ENCODE results near the gene EDEM1. TPM values are rescaled to one million over a fixed set of nuclear protein-coding genes. Genes with fewer than 3 reads are reported as not detected.
"Not testable (repeated sequence)": the region's sequence is repeated elsewhere in the genome, so short reads cannot be mapped to it uniquely, and the experiment has no call there.

EDEM1 gene
- polyA plus RNA-seq, 1 of the 3 experiments (the other 2 are of a cell fraction) = 25.2 TPM

- Histone ChIP-seq H3K79me2 (ENCODE audit: insufficient read depth) (no peaks in the 10 kb centered on the region), H3K27ac (ENCODE audit: low read depth in 2 of 2, low read length in 1 of 2) (no peak overlapping the region), H3K4me3 (ENCODE audit: low read depth in 2 of 2, low read length in 1 of 2) (no peak overlapping the region), H2AFZ (ENCODE audit: low read depth) (peak overlapping the region; percentile 13; the same call in 1 of the 2 replicates), H3F3A (replicated peaks; ENCODE audit: insufficient read depth) (no peaks in the 10 kb centered on the region), H3K27me3 (ENCODE audit: insufficient read depth) (no peaks in the 10 kb centered on the region), H3K4me2 (no peak overlapping the region), H3K4me1 (ENCODE audit: control insufficient read depth in 1 of 2, insufficient read depth in 2 of 2, low read depth in 1 of 2, low read length in 1 of 2) (no peaks in the 10 kb centered on the region), H3K9me3 (no peaks in the 10 kb centered on the region), H4K20me1 (ENCODE audit: insufficient read depth) (no peaks in the 10 kb centered on the region), H3K9me2 (no peaks in the 10 kb centered on the region), H3K9ac (no peak overlapping the region), H3K36me3 (replicated peaks in 1 of 2; ENCODE audit: control insufficient read depth in 1 of 2, insufficient read depth in 2 of 2, low read length in 1 of 2) (no peaks in the 10 kb centered on the region)
- 27% methylated on average over 4 of the region's 4 CpGs for WGBS (ENCODE audit: low lambda C conversion rate)
- ChIA-PET POLR2A (no interaction called here), CTCF (no interaction called here)
- peak; percentile 37 for DNase-seq
- TF ChIP-seq YY1 (IDR thresholded peaks at IDR 0.05; ENCODE audit: low read depth) (no peak), GATA2 (CRISPR knock-in tag; IDR thresholded peaks at IDR 0.05) (peak; percentile 12; the same call in 1 of the 2 replicates)
Observed at GRCh38 chr3:5239602-5240001, 52.1 kb downstream of the EDEM1 start.

- Histone ChIP-seq H3K4me3 (ENCODE audit: low read depth in 2 of 2, low read length in 1 of 2) (no peak overlapping the region), H3F3A (replicated peaks; ENCODE audit: insufficient read depth) (no peaks in the 10 kb centered on the region), H3K4me1 (ENCODE audit: control insufficient read depth in 1 of 2, insufficient read depth in 2 of 2, low read depth in 1 of 2, low read length in 1 of 2) (no peaks in the 10 kb centered on the region), H3K9me2 (no peaks in the 10 kb centered on the region), H3K4me2 (no peak overlapping the region), H3K79me2 (ENCODE audit: insufficient read depth) (no peaks in the 10 kb centered on the region), H2AFZ (ENCODE audit: low read depth) (no peak overlapping the region), H3K9ac (no peak overlapping the region), H4K20me1 (ENCODE audit: insufficient read depth) (no peaks in the 10 kb centered on the region), H3K9me3 (no peaks in the 10 kb centered on the region), H3K27me3 (ENCODE audit: insufficient read depth) (no peaks in the 10 kb centered on the region), H3K36me3 (replicated peaks in 1 of 2; ENCODE audit: control insufficient read depth in 1 of 2, insufficient read depth in 2 of 2, low read length in 1 of 2) (no peaks in the 10 kb centered on the region), H3K27ac (ENCODE audit: low read depth in 2 of 2, low read length in 1 of 2) (no peak overlapping the region)
- DNase-seq = no peak
- no peak for TF ChIP-seq SIN3A (IDR thresholded peaks at IDR 0.05; ENCODE audit: borderline replicate concordance, low read depth, low read length)
- TF ChIP-seq RFX5 (IDR thresholded peaks at IDR 0.05; ENCODE audit: low read length) = no peak
- no peak for TF ChIP-seq TEAD4 (IDR thresholded peaks at IDR 0.05; ENCODE audit: borderline replicate concordance, insufficient read depth)
- no peak for TF ChIP-seq POLR2AphosphoS5 (IDR thresholded peaks at IDR 0.05; ENCODE audit: low read depth, low read length)
- TF ChIP-seq RAD21 (IDR thresholded peaks at IDR 0.05; ENCODE audit: low read length) = no peak
- no peak for TF ChIP-seq USF2 (IDR thresholded peaks at IDR 0.05; ENCODE audit: borderline replicate concordance, low read depth, low read length)
- TF ChIP-seq CHD2 (IDR thresholded peaks at IDR 0.05; ENCODE audit: low read length, partially characterized antibody) = no peak
- TF ChIP-seq IRF3 (IDR thresholded peaks at IDR 0.05; ENCODE audit: low read depth, low read length) = no peak
- no peak for TF ChIP-seq FOXM1 (IDR thresholded peaks at IDR 0.05; ENCODE audit: low read depth)
- TF ChIP-seq FOSL2 (IDR thresholded peaks at IDR 0.05; ENCODE audit: borderline replicate concordance, low read depth) = no peak
- TF ChIP-seq NFIC (IDR thresholded peaks at IDR 0.05; ENCODE audit: borderline replicate concordance) = no peak
- no peak for TF ChIP-seq GATA2 (CRISPR knock-in tag; IDR thresholded peaks at IDR 0.05)
- TF ChIP-seq REST (IDR thresholded peaks at IDR 0.05; ENCODE audit: low read depth, low read length) = no peak
- TF ChIP-seq YY1 (IDR thresholded peaks at IDR 0.05; ENCODE audit: low read depth) = no peak
- ChIA-PET CTCF (interaction anchor here (1.5 kb wide), 1 partner anchor 13 kb away, joined by 3 read pairs; no protein-coding TSS in a partner anchor), POLR2A (no interaction called here)
- 22% methylated on average over 1 of the region's 1 CpG for WGBS (ENCODE audit: low lambda C conversion rate)
Observed at GRCh38 chr3:5240740-5241139, 53.2 kb downstream of the EDEM1 start.

- H3K4me3 ChIP-seq (ENCODE audit: low read depth in 2 of 2, low read length in 1 of 2); H3K9me3 ChIP-seq; POLR2A ChIA-PET; H3K4me2 ChIP-seq; H3K27me3 ChIP-seq (ENCODE audit: insufficient read depth); H3K27ac ChIP-seq (ENCODE audit: low read depth in 2 of 2, low read length in 1 of 2); CTCF ChIA-PET; H3K9ac ChIP-seq; H3K79me2 ChIP-seq (ENCODE audit: insufficient read depth); H3K4me1 ChIP-seq (ENCODE audit: control insufficient read depth in 1 of 2, insufficient read depth in 2 of 2, low read depth in 1 of 2, low read length in 1 of 2); H3K9me2 ChIP-seq; H4K20me1 ChIP-seq (ENCODE audit: insufficient read depth); H3F3A ChIP-seq (replicated peaks; ENCODE audit: insufficient read depth); H3K36me3 ChIP-seq (replicated peaks in 1 of 2; ENCODE audit: control insufficient read depth in 1 of 2, insufficient read depth in 2 of 2, low read length in 1 of 2); H2AFZ ChIP-seq (ENCODE audit: low read depth); DNase-seq: not testable (repeated sequence)
- 82% methylated on average over 12 of the region's 23 CpGs for WGBS (ENCODE audit: low lambda C conversion rate)
Observed at GRCh38 chr3:5242785-5243184, 55.3 kb downstream of the EDEM1 start.

All from SK-N-SH (cell line).